DND-41 (cell line): Measurements from ENCODE around the gene UBA7.

Experiments
- EZH2 ChIP-seq: IDR thresholded peaks from 3 replicates; pipeline ENCODE4 v1.6.1; 2012; ENCODE audit warnings: borderline replicate concordance, low read depth, mild to moderate bottlenecking, moderate library complexity, low read length, inconsistent platforms; ENCODE audit not compliant: severe bottlenecking
- TF ChIP-seq, protein P1 (sequence below): IDR thresholded peaks from 2 replicates; pipeline ENCODE4 v1.5.1; 2012; ENCODE audit warnings: borderline replicate concordance, low read length, moderate library complexity, mild to moderate bottlenecking; ENCODE audit not compliant: poor library complexity, severe bottlenecking; ENCODE audit errors: extremely low read depth

DNA sequence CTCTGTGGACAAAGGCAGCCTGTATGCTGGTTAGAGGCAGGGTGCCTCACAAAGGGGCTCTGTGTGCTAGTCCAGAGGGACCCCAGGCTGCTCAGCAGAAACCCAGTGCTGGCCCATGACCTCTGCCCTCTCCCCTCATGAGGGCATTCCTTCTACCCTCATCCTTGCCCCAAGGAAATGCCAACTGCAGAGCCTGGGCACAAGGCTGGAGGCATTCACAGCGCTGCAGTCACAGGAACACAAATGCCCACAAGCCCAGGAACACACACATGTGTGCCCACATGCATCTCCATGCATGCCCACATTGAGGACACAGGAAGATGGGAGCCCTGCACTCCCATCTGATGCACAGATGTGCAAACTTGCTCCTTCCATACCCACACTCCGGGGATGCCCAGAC, 6.9 kb downstream of the UBA7 start:
- TF ChIP-seq, protein P1, sequence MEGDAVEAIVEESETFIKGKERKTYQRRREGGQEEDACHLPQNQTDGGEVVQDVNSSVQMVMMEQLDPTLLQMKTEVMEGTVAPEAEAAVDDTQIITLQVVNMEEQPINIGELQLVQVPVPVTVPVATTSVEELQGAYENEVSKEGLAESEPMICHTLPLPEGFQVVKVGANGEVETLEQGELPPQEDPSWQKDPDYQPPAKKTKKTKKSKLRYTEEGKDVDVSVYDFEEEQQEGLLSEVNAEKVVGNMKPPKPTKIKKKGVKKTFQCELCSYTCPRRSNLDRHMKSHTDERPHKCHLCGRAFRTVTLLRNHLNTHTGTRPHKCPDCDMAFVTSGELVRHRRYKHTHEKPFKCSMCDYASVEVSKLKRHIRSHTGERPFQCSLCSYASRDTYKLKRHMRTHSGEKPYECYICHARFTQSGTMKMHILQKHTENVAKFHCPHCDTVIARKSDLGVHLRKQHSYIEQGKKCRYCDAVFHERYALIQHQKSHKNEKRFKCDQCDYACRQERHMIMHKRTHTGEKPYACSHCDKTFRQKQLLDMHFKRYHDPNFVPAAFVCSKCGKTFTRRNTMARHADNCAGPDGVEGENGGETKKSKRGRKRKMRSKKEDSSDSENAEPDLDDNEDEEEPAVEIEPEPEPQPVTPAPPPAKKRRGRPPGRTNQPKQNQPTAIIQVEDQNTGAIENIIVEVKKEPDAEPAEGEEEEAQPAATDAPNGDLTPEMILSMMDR = no peak
- no peak for TF ChIP-seq EZH2
